GM12872 (cell line): Measurements from ENCODE around the gene COL6A3.

Experiments
- TF ChIP-seq, protein P1 (sequence below): IDR thresholded peaks from 3 replicates; pipeline ENCODE4 v1.5.1; 2011; ENCODE audit warnings: low read depth, mild to moderate bottlenecking, low read length, moderate library complexity; ENCODE audit not compliant: insufficient read depth

Gene COL6A3

DNA sequence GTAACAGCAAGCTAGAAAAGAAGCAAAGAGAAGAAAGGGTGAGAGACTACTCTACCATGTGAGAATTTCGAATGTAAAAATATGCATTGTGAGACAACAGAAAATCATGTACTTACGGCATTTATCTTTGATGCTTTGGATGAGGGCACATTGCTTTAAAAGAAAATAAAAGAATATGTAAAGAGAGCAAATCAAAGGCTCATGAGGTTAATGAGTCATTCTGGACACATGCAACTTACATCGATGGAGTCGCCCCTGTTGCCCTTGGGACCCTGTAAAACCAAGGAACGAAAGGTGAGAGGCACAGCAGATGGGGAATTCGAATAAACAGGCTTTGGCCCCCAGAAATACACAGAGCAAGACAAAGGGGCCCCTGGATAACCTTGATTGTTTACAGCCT is 69.0 kb downstream of the COL6A3 start:
- TF ChIP-seq, protein P1, sequence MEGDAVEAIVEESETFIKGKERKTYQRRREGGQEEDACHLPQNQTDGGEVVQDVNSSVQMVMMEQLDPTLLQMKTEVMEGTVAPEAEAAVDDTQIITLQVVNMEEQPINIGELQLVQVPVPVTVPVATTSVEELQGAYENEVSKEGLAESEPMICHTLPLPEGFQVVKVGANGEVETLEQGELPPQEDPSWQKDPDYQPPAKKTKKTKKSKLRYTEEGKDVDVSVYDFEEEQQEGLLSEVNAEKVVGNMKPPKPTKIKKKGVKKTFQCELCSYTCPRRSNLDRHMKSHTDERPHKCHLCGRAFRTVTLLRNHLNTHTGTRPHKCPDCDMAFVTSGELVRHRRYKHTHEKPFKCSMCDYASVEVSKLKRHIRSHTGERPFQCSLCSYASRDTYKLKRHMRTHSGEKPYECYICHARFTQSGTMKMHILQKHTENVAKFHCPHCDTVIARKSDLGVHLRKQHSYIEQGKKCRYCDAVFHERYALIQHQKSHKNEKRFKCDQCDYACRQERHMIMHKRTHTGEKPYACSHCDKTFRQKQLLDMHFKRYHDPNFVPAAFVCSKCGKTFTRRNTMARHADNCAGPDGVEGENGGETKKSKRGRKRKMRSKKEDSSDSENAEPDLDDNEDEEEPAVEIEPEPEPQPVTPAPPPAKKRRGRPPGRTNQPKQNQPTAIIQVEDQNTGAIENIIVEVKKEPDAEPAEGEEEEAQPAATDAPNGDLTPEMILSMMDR, result no peak

DNA sequence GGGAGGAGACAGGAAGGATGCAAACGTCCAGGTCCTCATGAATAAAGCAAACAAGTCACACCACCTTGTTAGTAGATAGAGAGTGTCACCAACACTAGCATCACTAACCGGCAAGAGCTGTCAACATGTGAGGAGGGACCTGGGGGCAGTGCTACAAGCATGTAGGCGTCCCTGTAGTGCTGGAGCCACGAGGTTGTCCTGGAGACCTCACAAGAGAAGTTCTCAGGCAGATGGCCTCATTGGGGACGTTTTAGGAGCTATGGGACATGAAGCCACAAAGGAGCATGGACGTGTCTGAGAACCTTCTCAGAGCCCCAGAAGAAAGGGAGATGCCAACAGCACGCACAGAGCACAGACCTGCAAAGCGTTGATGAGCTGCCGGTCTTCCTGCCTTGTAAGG is 70.0 kb downstream of the COL6A3 start:
- TF ChIP-seq, protein P1, result no peak

DNA sequence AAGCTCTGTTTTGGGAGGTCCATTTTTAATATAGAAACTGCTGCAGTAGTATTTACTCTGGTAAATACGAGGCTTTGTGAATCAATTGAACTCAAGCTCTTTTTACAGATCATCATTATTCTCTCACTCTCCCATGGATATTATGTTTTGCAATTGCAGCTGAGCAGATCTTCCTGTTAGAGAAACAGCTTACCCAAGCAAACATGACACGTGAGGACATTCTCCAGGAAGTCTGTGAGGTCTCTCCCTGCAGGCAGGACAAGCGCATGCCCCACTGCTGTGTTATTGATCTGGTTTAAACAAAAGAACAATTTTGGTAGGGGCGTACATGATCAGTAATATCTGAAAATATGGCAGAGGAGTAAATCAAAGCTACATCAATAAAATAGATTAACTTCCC is 72.1 kb downstream of the COL6A3 start:
- TF ChIP-seq, protein P1, result no peak

DNA sequence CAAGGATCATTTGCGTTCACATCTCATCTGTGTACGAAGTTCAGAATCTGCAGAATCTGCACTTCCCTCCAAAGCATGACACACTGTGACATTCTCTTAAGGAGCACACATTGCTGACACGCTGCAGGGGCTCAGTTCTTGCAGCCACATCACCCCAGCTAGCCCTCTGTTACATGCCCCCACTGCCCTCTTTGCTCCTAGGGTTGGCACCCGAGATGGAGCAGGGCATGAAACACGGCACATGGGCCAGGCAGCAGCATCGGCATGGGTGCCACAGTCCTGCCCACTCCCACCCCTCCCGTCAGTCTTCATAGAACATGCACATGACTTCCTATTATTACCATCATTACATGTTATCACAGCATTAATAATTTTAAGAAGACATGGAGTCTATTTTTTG is 76.4 kb downstream of the COL6A3 start:
- TF ChIP-seq, protein P1, result no peak

DNA sequence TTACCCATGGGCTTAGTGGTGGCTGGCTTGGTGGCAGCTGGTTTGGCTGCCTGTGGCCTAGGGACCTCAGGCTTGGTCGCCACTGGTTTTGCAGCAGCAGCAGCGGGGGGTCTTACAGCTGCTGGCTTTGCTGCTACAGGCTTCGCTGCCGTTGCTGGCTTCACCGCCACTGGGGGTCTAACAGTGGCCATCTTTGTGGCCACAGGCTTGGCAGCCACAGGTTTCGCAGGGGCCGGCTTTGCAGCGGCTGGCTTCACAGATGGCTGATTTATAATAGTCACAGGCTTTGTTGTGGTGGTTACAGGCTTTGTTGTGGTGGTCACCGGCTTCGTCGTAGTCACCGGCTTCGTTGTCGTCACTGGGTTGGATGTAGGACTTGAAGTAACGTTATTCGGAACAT is 77.8 kb downstream of the COL6A3 start:
- TF ChIP-seq, protein P1, result no peak

DNA sequence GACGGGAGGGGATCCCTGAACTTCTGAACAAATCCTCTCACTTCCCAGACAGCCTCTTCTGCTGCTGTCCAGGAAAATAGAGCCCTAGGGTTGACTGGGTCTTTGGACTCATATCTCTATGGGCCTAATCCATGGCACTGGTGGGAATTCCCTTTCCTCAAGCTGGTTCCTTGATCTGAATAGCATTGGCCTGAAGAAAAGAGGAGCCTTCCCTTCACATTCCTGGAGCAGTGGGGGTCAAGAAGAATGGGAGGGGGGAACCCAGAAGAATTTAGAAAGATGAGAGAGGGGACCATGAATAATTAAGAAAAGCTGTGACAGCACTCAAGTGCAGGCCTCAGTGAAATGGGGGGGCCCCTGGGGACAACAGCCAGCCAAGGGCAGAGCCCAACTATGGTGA is 80.2 kb downstream of the COL6A3 start:
- TF ChIP-seq, protein P1, result no peak

DNA sequence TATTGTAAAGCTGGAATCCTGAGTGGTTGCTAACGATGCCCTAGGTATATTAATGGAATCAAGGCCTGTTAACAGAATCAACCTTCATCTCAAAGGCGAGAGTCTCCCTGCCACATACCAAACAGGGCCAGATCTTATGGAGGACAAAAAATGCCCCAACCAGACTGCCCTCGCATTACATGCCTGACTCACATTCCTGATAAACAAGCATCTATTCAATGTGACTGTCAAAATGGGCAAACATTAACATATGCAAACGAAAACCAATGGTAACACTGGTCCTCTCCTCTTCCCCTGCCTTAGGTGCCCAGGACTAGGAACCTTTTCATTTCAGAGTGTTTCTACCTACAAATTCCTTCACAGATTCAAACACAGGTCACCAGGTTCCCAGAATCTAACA is 83.4 kb downstream of the COL6A3 start:
- TF ChIP-seq, protein P1, result no peak
